ENCODE measurements around the gene CAPZB. TPM values are rescaled to one million over a fixed set of nuclear protein-coding genes. Genes with fewer than 3 reads are reported as not detected.

Gene CAPZB
- total and polyA plus RNA-seq, 12 donors: 99.7 to 386 (median 164) TPM

DNA sequence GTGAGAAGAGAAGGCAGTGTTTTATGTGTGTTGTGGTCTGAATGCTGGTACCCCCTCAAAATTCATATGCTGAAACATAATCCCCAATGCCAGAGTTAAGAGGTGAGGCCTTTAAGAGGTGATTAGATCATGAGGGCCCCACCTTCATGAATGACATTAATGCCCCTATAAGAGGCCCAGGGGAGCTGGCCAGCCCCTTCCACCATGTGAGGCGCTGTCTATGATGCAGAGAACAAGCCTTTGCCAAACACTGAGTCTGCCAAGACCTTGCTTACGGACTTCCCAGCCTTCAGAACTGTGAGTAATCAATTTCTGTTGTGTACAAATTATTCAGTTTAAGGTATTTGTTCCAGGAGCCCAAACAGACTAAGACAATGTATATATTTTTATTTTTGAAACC lies 20.2 kb downstream of the CAPZB start:
- intact Hi-C loops (cut with DNase I): no loop called here
- WGBS, 4 donors: 19 to 42% (median 29%) methylated on average over 2 of the region's 2 CpGs
- peaks cover 49 to 86% of the 10 kb centered on the region in 2 donors for H3K4me1 ChIP-seq (replicated peaks in 1 of 2)
- no peaks in the 10 kb centered on the region for H3K9me3 ChIP-seq (replicated peaks in 1 of 3)
- peak; percentile 64 to 87 (median 80) for DNase-seq
- TF ChIP-seq POLR2A (IDR thresholded peaks at IDR 0.05): no peak
- TF ChIP-seq, protein P1, sequence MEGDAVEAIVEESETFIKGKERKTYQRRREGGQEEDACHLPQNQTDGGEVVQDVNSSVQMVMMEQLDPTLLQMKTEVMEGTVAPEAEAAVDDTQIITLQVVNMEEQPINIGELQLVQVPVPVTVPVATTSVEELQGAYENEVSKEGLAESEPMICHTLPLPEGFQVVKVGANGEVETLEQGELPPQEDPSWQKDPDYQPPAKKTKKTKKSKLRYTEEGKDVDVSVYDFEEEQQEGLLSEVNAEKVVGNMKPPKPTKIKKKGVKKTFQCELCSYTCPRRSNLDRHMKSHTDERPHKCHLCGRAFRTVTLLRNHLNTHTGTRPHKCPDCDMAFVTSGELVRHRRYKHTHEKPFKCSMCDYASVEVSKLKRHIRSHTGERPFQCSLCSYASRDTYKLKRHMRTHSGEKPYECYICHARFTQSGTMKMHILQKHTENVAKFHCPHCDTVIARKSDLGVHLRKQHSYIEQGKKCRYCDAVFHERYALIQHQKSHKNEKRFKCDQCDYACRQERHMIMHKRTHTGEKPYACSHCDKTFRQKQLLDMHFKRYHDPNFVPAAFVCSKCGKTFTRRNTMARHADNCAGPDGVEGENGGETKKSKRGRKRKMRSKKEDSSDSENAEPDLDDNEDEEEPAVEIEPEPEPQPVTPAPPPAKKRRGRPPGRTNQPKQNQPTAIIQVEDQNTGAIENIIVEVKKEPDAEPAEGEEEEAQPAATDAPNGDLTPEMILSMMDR (IDR thresholded peaks at IDR 0.05): no peak
- H3K36me3 ChIP-seq (replicated peaks in 1 of 2): no peaks in the 10 kb centered on the region
- H3K27ac ChIP-seq: peak overlapping the region; percentile 46 to 86 (median 78)
- H3K4me3 ChIP-seq: no peak overlapping the region
- no peaks in the 10 kb centered on the region for H3K27me3 ChIP-seq

GRCh38 chr1:19464696-19465095 lies 20.6 kb downstream of the CAPZB start:
- Histone ChIP-seq H3K36me3 (replicated peaks in 1 of 2) (no peaks in the 10 kb centered on the region), H3K27me3 (no peaks in the 10 kb centered on the region), H3K9me3 (replicated peaks in 1 of 3) (no peaks in the 10 kb centered on the region), H3K4me3 (no peak overlapping the region), H3K27ac (peak overlapping the region; percentile 46 to 86 (median 78)), H3K4me1 (replicated peaks in 1 of 2) (peaks cover 46 to 86% of the 10 kb centered on the region in 2 donors)
- no peak for DNase-seq
- WGBS, 4 donors: 81 to 92% (median 88%) methylated on average over 4 of the region's 4 CpGs
- intact Hi-C loops (cut with DNase I): no loop called here
- TF ChIP-seq POLR2A (IDR thresholded peaks at IDR 0.05): no peak
- TF ChIP-seq, protein P1 (IDR thresholded peaks at IDR 0.05): no peak

DNA sequence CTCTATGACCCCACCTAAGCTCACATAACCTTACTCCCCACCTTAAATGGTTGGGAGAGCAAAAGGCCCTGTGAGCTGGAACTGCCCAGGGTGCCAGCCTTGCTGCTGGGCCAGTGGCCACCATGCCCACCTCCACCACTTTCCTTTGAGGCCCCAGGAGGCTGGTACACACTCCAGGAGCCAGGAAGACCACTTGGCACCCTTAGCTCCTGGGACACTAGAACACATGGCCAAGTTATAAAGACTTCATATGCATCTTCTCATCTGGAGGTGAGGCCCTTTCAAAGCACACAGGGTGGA lies 21.9 kb downstream of the CAPZB start:
- Histone ChIP-seq H3K27ac (peak overlapping the region in 2 of 5 donors; percentile 24), H3K36me3 (replicated peaks in 1 of 2) (no peaks in the 10 kb centered on the region), H3K4me1 (replicated peaks in 1 of 2) (peaks cover 34 to 88% of the 10 kb centered on the region in 2 donors), H3K4me3 (no peak overlapping the region), H3K27me3 (no peaks in the 10 kb centered on the region), H3K9me3 (replicated peaks in 1 of 3) (no peaks in the 10 kb centered on the region)
- TF ChIP-seq, protein P1 (IDR thresholded peaks at IDR 0.05): no peak
- no peak for TF ChIP-seq POLR2A (IDR thresholded peaks at IDR 0.05)
- intact Hi-C loops (cut with DNase I): no loop called here
- no peak for DNase-seq

DNA sequence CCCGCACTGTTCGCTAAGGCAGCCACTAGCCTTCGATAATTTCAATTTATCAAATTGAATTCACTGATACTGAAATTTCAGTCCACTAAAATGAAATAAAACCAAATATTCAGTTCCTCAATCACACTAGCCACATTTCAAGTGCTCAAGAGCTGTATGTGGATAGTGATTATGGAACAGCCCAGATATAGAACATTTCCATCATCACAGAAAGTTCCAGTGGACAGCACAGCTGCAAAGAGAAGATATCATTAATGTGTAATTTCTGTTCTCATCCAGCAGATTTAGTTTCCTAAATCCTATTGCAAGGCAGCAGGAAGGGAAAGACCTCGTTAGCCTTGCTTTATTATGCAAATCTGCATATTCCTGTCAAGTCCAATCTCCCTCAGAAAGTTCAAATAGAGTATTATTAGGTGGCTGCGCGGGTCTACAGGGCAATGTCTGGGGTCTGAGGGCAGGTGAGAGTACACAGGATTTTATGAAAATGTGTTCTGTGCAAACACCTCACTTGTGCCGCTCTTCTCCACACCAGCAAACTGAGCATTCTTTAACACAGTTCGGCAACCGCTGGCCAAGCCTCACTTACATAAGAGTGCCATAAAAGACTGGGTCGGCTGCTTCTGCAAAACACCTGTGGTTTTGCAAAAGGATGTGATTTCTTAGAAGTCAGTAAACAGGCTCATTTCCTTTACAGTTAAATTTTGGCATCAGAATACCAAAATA lies 22.4 kb downstream of the CAPZB start:
- TF ChIP-seq, protein P1 (IDR thresholded peaks at IDR 0.05): no peak
- no peak for TF ChIP-seq POLR2A (IDR thresholded peaks at IDR 0.05)
- H3K9me3 ChIP-seq (replicated peaks in 1 of 3): no peaks in the 10 kb centered on the region
- H3K27me3 ChIP-seq: no peaks in the 10 kb centered on the region
- peak overlapping the region in 2 of 5 donors; percentile 24 for H3K27ac ChIP-seq
- H3K4me3 ChIP-seq: no peak overlapping the region
- no peaks in the 10 kb centered on the region for H3K36me3 ChIP-seq (replicated peaks in 1 of 2)
- intact Hi-C loops (cut with DNase I): no loop called here
- 67 to 73% (median 69%) methylated on average over 10 of the region's 10 CpGs for WGBS, 4 donors
- DNase-seq: no peak
- peaks cover 31 to 88% of the 10 kb centered on the region in 2 donors for H3K4me1 ChIP-seq (replicated peaks in 1 of 2)

Data from adrenal gland (tissue), 12 donors.